Immature natural killer cell (primary cell): ENCODE measurements around the gene SLC16A3. TPM values are rescaled to one million over a fixed set of nuclear protein-coding genes. Genes with fewer than 3 reads are reported as not detected.

Experiments
- DNase-seq, 3 donors: peaks; one replicate each; pipeline ENCODE4 v3.0.0; 2022; ENCODE audit warnings: mixed read lengths in 1 of 3
- H3K27ac Mint-ChIP-seq, 6 donors: one replicate each; pipeline ENCODE4 v1.8.0; 2020; ENCODE audit warnings: mixed read lengths in 6 of 6, mild to moderate bottlenecking in 5 of 6, inconsistent platforms in 4 of 6, moderate library complexity in 3 of 6
- H3K27me3 Mint-ChIP-seq, 3 donors: one replicate each; pipeline ENCODE4 v1.8.0; 2020 to 2021; ENCODE audit warnings: low read depth in 3 of 3, mild to moderate bottlenecking in 3 of 3, mixed read lengths in 3 of 3, moderate library complexity in 3 of 3, inconsistent platforms in 1 of 3
- H3K36me3 Mint-ChIP-seq, 3 donors: one replicate each; pipeline ENCODE4 v1.8.0; 2020; ENCODE audit warnings: mixed read lengths in 3 of 3, inconsistent platforms in 2 of 3, mild to moderate bottlenecking in 2 of 3
- H3K4me1 Mint-ChIP-seq, 2 donors: one replicate each; pipeline ENCODE4 v1.8.0; 2020; ENCODE audit warnings: inconsistent platforms in 2 of 2, mild to moderate bottlenecking in 2 of 2, mixed read lengths in 2 of 2, moderate library complexity in 1 of 2
- H3K4me3 Mint-ChIP-seq, 5 donors: one replicate each; pipeline ENCODE4 v1.8.0; 2020; ENCODE audit warnings: mild to moderate bottlenecking in 5 of 5, mixed read lengths in 5 of 5, inconsistent platforms in 3 of 5, moderate library complexity in 3 of 5
- H3K9me3 Mint-ChIP-seq, 6 donors: one replicate each; pipeline ENCODE4 v1.8.0; 2020; ENCODE audit warnings: mild to moderate bottlenecking in 6 of 6, mixed read lengths in 6 of 6, inconsistent platforms in 4 of 6, moderate library complexity in 3 of 6
- polyA plus RNA-seq, 3 donors: library from polyadenylated mRNA; unstranded; fragments of 300-500 nt; fragmentation: Illumina TruSeq; gene quantifications; one replicate each; pipeline ENCODE4 v1.2.3, GENCODE V29; 2021

Gene SLC16A3
- polyA plus RNA-seq, 3 donors from 2014 or later = 5.8 to 12.2 (median 6.8) TPM

DNA sequence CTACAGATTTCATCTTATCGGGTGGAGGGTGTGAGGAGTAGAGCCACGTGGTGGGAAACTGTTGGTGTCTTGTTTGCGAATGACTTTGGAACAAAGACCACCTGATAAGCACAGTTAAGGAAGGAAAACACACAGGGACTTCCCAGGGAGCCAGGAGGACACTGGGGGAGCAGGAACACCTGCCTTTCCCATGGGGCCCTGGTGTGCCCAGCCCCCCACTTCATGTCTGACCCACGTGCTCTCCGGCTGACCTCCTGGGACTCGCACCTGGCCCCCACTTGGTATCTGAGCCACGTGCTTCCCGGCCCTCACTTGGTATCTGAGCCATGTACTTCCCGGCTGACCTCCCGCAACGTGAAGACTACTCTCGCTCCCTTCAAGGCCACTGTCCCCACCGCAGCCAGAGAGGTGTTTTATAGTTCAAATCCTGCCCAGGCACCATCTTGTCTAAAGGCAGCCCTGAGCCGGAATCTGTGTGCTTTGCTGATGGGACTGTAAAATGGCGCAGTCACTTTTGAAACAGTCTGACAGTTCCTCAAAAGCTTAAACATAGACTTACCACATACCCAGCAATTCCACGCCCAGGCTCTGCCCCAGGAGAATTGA is 50.0 kb downstream of the SLC16A3 start:
- peak overlapping the region in 1 of 6 donors; percentile 3 for H3K27ac Mint-ChIP-seq
- H3K4me3 Mint-ChIP-seq = no peak overlapping the region
- no peak for DNase-seq
- no peaks in the 10 kb centered on the region for H3K36me3 Mint-ChIP-seq
- peaks cover 20 to 29% of the 10 kb centered on the region in 2 donors for H3K4me1 Mint-ChIP-seq
- H3K9me3 Mint-ChIP-seq = no peaks in the 10 kb centered on the region
- peaks cover 2 to 9% (median 4%) of the 10 kb centered on the region in 3 donors for H3K27me3 Mint-ChIP-seq

DNA sequence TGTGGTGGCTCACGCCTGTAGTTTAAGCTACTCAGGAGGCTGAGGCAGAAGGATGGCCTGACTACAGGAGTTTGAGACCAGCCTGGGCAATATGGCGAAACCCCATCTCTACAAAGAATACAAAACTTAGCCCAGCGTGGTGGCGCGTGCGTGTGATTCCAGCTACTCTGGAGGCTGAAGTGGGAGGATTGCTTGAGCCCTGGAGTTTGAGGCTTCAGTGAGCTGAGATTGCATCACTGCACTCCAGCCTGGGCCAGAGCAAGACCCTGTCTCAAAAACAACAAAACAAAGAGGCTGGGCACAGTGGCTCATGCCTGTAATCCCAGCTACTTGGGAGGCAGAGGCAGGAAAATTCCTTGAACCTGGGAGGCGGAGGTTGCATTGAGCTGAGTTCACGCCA is 51.7 kb downstream of the SLC16A3 start:
- Mint-ChIP-seq H3K36me3 (no peaks in the 10 kb centered on the region), H3K4me1 (peaks cover 20 to 28% of the 10 kb centered on the region in 2 donors), H3K4me3 (peak overlapping the region; percentile 16 to 61 (median 55)), H3K9me3 (no peaks in the 10 kb centered on the region), H3K27ac (peak overlapping the region in 3 of 6 donors; percentile 39 to 83 (median 75)), H3K27me3 (peaks cover 2 to 7% (median 7%) of the 10 kb centered on the region in 3 donors)
- DNase-seq = no peak

DNA sequence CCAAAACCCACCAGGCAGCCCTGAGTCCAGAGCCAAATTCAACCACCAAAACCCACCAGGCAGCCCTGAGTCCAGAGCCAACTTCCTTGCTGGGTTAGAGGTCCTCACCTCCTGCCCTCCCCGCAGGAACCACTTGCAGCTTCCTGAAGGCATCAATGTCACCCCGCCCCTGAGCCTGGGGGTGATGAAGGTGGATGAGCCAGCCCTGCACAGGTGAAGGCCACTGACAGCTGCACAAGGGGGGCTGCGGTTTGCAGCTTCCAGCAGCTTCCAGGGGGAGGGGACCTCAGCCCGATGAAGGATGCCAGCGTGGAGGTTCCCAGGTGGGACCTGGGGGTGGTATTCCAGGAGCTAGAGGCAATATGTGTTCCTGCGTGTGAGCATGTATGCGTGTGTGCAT is 52.2 kb downstream of the SLC16A3 start:
- Mint-ChIP-seq H3K27me3 (peaks cover 3 to 7% (median 7%) of the 10 kb centered on the region in 3 donors), H3K27ac (peak overlapping the region; percentile 2 to 83 (median 56)), H3K36me3 (no peaks in the 10 kb centered on the region), H3K4me1 (peaks cover 20 to 28% of the 10 kb centered on the region in 2 donors), H3K4me3 (peak overlapping the region; percentile 16 to 61 (median 55)), H3K9me3 (no peaks in the 10 kb centered on the region)
- no peak for DNase-seq

DNA sequence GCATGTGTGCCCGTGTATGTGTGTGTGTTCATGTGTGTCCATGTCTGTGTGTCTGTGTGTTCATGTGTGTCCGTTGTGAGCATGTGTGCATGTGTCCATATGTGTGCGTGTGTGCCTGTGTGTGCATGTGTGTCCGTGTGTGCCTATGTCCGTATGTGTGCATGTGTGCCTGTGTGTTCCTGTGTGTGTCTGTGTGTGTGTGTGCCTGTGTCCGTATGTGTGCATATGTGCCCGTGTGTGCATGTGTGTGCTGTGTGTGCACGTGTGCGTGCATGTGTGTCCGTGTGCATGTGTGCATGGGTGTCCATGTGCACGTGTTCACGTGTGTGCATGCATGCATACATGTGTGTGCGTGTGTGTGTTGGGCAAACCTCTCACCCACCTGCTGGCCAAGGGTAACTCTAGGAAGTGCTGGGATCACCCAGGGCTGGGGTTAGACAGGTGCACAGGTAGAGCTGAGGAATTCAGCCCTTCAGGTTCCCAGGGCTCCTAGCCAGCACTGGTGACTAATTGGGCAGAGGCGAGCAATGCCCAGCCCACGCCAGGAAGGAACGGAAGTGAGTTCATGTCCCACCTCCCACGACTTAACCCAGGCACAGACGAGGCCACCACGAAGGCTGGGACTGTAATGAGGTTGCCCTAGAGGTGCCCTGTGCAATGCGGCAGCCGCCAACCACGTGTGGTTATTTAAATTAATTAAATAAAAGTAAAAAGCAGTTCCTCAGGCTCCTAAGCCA is 52.8 kb downstream of the SLC16A3 start:
- peak; percentile 58 to 62 (median 60) for DNase-seq
- no peaks in the 10 kb centered on the region for H3K36me3 Mint-ChIP-seq
- H3K27ac Mint-ChIP-seq = peak overlapping the region; percentile 2 to 83 (median 46)
- no peaks in the 10 kb centered on the region for H3K9me3 Mint-ChIP-seq
- peaks cover 3 to 7% (median 7%) of the 10 kb centered on the region in 3 donors for H3K27me3 Mint-ChIP-seq
- H3K4me3 Mint-ChIP-seq = peak overlapping the region; percentile 12 to 61 (median 29)
- peaks cover 20 to 28% of the 10 kb centered on the region in 2 donors for H3K4me1 Mint-ChIP-seq

DNA sequence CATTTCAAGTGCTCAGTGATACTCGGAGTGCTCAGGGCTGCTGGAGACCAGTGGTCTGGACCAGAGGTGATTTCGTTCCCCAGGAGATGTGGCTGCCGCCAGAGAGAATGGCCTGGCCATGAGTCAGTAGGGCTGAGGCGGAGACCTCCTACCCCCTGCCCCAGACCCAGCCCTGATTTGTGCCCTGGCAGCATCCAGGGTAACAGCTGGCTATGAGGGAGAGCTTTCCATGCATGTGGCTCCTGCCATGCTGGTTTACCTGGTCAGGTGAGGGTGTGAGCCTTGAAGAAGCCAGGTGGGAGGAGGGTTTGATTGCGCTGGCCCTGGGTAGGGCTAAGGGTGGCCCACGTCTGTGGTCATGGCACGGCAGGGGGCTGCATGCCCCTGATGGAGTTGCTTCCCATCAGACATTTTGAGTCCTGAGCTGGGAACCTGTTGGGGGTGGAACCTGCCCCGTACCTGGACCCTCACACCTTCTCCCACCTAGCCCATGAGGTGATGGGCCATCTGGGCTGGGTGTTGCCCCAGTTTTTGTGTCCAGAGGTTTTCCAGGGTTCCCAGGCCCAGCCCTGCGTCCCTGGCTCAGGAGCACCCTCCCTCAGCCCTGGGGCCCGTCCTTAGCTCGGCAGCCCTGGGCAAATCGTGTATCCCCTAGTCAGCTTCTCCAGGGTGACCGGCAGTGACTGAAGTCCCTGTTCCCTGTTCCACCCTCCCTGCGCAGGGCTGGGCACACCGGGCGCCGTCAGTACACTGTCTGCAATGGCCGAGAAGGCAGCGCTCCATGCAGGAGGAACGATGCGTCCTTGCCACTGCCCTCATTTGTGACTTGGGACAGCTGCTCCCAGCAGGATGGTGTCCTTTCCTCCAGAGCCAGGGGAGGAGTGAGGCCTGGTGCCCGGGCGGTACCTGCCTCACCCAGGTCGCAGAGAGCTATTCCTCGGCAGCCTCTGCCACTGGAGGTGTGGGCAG is 53.7 kb downstream of the SLC16A3 start:
- peak overlapping the region in 4 of 5 donors; percentile 16 to 41 (median 30) for H3K4me3 Mint-ChIP-seq
- H3K27me3 Mint-ChIP-seq = peaks cover 3 to 7% (median 7%) of the 10 kb centered on the region in 3 donors
- no peak for DNase-seq
- H3K27ac Mint-ChIP-seq = peak overlapping the region in 5 of 6 donors; percentile 2 to 66 (median 48)
- H3K9me3 Mint-ChIP-seq = no peaks in the 10 kb centered on the region
- peaks cover 20 to 28% of the 10 kb centered on the region in 2 donors for H3K4me1 Mint-ChIP-seq
- no peaks in the 10 kb centered on the region for H3K36me3 Mint-ChIP-seq

DNA sequence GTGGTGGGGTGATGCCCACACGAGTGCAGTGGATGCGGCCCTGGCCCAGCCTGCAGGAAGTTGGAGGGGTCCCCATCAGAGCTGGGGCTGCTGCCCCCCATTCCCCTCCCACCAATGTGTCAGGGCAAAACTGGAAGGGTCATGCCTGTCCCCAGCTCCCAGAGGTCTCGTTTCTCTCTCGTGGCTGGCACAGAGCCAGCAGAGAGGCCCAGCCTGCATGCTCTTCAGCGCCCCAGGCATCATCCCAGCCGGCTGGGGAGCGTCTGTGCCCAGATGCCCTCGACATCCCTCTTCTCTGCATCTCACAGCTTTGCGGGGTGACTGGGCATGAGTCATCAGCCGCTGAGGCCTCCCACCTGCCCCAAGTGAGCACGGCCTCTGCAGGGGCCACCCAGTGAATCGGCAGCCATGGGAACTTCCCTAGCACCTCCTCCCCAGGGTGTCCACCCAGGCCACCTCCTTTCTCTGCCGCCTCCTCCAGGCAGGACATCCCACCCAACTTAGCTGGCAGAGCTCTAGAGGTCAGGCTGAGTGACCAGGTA is 54.4 kb downstream of the SLC16A3 start:
- peaks cover 3 to 7% (median 7%) of the 10 kb centered on the region in 3 donors for H3K27me3 Mint-ChIP-seq
- H3K27ac Mint-ChIP-seq = peak overlapping the region in 1 of 6 donors; percentile 23
- H3K36me3 Mint-ChIP-seq = no peaks in the 10 kb centered on the region
- DNase-seq = no peak
- peak overlapping the region in 1 of 5 donors; percentile 17 for H3K4me3 Mint-ChIP-seq
- no peaks in the 10 kb centered on the region for H3K9me3 Mint-ChIP-seq
- peaks cover 20 to 28% of the 10 kb centered on the region in 2 donors for H3K4me1 Mint-ChIP-seq

DNA sequence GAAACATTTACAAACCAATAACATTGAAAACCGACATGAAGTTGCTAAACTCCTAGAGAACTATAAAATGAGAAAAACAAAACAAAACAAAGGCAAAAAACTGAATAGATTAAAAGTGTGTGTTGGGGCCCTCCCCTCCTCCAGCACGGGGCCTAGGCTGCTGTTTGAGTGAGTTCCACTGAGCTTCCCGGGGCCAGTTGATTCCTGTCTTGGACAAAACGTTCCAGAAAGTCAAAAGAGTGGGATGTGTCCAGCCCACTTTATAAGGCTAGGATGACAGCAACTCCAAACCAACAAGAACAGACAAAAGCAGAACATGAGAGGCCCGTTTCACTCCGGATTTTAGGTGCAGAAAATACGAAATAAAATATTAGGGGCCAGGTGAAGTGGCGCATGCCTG is 56.3 kb downstream of the SLC16A3 start:
- DNase-seq = no peak
- Mint-ChIP-seq H3K4me1 (peaks cover 20 to 28% of the 10 kb centered on the region in 2 donors), H3K27ac (no peak overlapping the region), H3K9me3 (no peaks in the 10 kb centered on the region), H3K27me3 (peaks cover 3 to 6% (median 5%) of the 10 kb centered on the region in 3 donors), H3K4me3 (no peak overlapping the region), H3K36me3 (no peaks in the 10 kb centered on the region)

DNA sequence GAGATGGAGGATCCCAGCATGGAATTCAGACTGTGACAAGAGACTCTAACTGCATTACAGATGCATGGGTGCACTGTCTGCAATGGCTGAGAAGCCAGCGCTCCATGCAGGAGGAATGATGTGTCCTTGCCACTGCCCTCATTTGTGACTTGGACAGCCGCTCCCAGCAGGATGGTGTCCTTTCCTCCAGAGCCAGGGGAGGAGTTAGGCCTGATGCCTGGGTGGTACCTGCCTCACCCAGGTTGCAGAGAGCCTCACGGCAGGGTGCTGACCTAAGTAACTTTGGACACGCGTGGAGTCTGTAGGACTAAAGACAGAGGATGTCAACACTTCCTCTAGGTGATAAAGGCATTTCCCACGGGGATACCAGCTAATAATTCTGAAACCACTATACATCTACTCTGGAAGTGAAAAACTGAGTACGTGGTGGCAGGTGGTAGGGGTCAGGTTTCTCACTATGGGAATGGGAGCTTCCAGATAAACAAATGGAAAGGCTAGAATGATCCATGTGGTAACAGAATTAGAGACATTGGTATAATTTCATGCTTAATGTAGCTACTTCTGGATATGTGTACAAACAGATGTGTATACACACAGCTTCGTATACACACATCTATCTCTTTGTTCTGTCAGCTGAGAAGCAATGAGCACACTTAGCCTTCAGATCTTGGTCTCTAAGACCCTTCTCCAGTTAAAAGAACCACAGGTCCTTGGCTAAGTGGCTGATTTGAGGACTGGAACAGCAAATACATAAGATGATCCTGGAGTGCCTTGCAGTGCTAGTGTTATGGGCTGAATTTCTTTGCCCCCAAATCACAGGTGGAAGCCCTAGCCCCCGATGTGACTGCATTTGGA is 58.4 kb downstream of the SLC16A3 start:
- DNase-seq = no peak
- Mint-ChIP-seq H3K36me3 (no peaks in the 10 kb centered on the region), H3K27ac (peak overlapping the region in 1 of 6 donors; percentile 50), H3K4me3 (no peak overlapping the region), H3K27me3 (peaks cover 3 to 5% (median 4%) of the 10 kb centered on the region in 3 donors), H3K4me1 (peaks cover 10 to 11% of the 10 kb centered on the region in 2 donors), H3K9me3 (no peaks in the 10 kb centered on the region)

DNA sequence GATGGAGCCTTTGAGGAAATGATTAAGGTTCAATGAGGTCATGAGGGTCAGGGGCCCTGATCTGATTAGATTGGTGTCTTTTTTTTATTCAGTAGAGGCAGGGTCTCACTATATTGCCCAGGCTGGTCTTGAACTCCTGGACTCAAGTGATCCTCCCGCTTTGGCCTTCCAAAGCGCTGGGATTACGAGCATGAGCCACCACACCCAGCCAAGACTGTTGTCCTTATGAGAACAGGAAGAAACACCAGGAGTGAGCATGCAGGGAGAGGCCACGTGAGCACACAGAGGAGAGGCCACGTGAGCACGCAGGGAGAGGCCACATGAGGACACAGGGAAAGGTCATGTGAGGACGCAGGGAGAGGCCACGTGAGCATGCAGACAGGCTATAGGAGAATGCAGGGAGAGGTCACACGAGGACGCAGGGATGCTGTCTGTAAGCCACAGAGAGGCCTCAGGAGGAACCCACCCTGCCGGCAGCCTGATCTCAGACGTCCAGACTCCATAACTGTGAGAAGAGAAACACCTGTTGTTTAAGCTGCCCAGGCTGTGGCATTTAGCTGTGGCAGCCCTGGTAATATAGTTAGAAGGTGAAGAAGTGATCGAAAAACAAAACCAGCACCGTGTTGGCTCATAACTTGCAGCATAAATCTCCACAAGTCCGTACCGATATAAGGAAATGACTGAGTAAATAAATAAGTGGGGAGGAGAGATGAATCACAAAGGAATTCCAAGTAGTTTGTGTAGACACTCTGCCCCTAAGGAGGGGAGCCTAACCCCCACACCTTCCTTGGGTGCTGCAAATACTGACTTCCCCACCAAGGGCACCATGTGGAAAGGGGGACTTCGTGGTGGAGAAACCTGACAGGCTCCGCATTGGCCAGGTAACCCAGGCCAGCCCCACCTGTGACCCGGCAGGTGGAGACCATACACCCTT is 59.3 kb downstream of the SLC16A3 start:
- DNase-seq = no peak
- no peaks in the 10 kb centered on the region for H3K9me3 Mint-ChIP-seq
- no peak overlapping the region for H3K4me3 Mint-ChIP-seq
- peaks cover 12 to 14% of the 10 kb centered on the region in 2 donors for H3K4me1 Mint-ChIP-seq
- H3K27ac Mint-ChIP-seq = peak overlapping the region in 1 of 6 donors; percentile 50
- H3K36me3 Mint-ChIP-seq = no peaks in the 10 kb centered on the region
- peaks cover 7 to 9% (median 8%) of the 10 kb centered on the region in 3 donors for H3K27me3 Mint-ChIP-seq
